Suprapubic skin (tissue), 4 donors: ENCODE results near the gene UBD. TPM values are rescaled to one million over a fixed set of nuclear protein-coding genes. Genes with fewer than 3 reads are reported as not detected.

Experiments used
- DNase-seq, 2 donors: peaks; one replicate each; pipeline ENCODE4 v3.0.0-alpha.2; 2019; ENCODE audit warnings: low spot score in 2 of 2
- H3K27ac ChIP-seq: fragments of 200-600 bp; sonication (generic); one replicate; pipeline ENCODE4 v1.5.1; 2019
- H3K27me3 ChIP-seq: fragments of 200-600 bp; sonication (generic); one replicate; pipeline ENCODE4 v1.5.1; 2019
- H3K36me3 ChIP-seq: fragments of 200-600 bp; sonication (generic); one replicate; pipeline ENCODE4 v1.5.1; 2019
- H3K4me1 ChIP-seq: fragments of 200-600 bp; sonication (generic); one replicate; pipeline ENCODE4 v1.5.1; 2019
- H3K4me3 ChIP-seq: fragments of 200-600 bp; sonication (generic); one replicate; pipeline ENCODE4 v1.5.1; 2019; ENCODE audit warnings: mild to moderate bottlenecking
- H3K9me3 ChIP-seq: fragments of 200-600 bp; sonication (generic); one replicate; pipeline ENCODE4 v1.5.1; 2019
- EP300 ChIP-seq: sonication (generic); formaldehyde crosslinking; IDR thresholded peaks from one replicate; pipeline ENCODE4 v1.6.1; 2017; ENCODE audit warnings: antibody characterized with exemption
- POLR2A ChIP-seq, 2 donors: fragments of 450-650 bp; IDR thresholded peaks; one replicate each; pipeline ENCODE4 v1.6.1; 2017; ENCODE audit warnings: antibody characterized with exemption in 2 of 2, mild to moderate bottlenecking in 2 of 2, moderate library complexity in 2 of 2
- POLR2AphosphoS5 ChIP-seq, 3 donors: sonication (generic); formaldehyde crosslinking; IDR thresholded peaks; one replicate each; pipeline ENCODE4 v1.6.1; 2017; ENCODE audit warnings: antibody characterized with exemption in 3 of 3
- WGBS: methylation state at CpG from one replicate; pipeline ENCODE4 v1.1.5; 2018; 5-methylcytosine and 5-hydroxymethylcytosine counted together
- total RNA-seq, 4 donors: library from RNA; depleted of rRNA; stranded (reverse); fragments of >200 nt; gene quantifications; one replicate each; pipeline ENCODE4 v1.1.0, GENCODE V29; 2016
- TF ChIP-seq, protein P1 (sequence below), 2 donors: fragments of 200-600 bp in 1 of 2; fragments of 450-650 bp in 1 of 2; sonication (generic) in 1 of 2; IDR thresholded peaks; one replicate each; pipeline ENCODE4 v1.5.1; 2016 to 2019; ENCODE audit warnings: antibody characterized with exemption in 2 of 2, mild to moderate bottlenecking in 1 of 2, moderate library complexity in 1 of 2

Gene UBD
- total RNA-seq, 4 donors from 2014 or later, result not detected

DNA sequence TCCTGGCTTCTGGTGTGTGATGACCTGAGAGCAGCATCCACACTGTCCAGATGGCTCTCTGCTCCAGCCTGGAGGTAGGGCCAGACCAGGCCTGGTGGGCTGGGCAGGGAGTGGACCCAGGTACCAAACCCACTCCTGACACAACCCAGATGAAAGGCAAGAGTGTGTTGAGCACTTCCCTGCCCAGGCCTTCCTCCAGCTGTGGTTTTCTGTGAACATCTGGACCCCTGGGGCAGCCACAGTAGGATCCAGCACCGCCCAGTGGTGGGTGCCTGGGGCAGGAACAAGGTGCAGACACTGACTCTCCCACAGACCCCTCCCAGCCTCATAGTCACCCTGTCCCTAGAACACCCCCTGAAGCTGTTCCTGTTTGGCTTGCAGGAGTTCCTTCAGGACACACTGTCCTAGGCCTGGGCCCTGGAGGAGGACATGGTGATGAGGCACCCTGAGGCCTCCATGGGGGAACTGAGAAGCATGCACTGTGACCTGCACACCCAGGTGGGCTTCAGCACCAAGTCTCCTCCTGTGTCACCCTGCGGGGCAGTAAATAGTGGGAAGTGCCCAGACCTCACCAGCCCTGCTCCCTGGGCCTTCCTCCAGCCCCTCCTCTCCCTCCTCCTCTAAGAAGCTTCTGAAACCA, 28.7 kb downstream of the UBD start:
- TF ChIP-seq POLR2AphosphoS5 (IDR thresholded peaks at IDR 0.05), result no peak
- TF ChIP-seq POLR2A (IDR thresholded peaks at IDR 0.05), result no peak
- no peak for TF ChIP-seq EP300
- TF ChIP-seq, protein P1, sequence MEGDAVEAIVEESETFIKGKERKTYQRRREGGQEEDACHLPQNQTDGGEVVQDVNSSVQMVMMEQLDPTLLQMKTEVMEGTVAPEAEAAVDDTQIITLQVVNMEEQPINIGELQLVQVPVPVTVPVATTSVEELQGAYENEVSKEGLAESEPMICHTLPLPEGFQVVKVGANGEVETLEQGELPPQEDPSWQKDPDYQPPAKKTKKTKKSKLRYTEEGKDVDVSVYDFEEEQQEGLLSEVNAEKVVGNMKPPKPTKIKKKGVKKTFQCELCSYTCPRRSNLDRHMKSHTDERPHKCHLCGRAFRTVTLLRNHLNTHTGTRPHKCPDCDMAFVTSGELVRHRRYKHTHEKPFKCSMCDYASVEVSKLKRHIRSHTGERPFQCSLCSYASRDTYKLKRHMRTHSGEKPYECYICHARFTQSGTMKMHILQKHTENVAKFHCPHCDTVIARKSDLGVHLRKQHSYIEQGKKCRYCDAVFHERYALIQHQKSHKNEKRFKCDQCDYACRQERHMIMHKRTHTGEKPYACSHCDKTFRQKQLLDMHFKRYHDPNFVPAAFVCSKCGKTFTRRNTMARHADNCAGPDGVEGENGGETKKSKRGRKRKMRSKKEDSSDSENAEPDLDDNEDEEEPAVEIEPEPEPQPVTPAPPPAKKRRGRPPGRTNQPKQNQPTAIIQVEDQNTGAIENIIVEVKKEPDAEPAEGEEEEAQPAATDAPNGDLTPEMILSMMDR (IDR thresholded peaks at IDR 0.05), result no peak
- Histone ChIP-seq H3K36me3 (no peaks in the 10 kb centered on the region), H3K27me3 (no peaks in the 10 kb centered on the region), H3K4me3 (no peak overlapping the region), H3K27ac (no peak overlapping the region), H3K4me1 (no peaks in the 10 kb centered on the region), H3K9me3 (no peaks in the 10 kb centered on the region)
- DNase-seq, result no peak
- 57% methylated on average over 1 of the region's 2 CpGs for WGBS

GRCh38 chr6:29529956-29530355, 29.6 kb downstream of the UBD start:
- no peaks in the 10 kb centered on the region for H3K9me3 ChIP-seq
- no peaks in the 10 kb centered on the region for H3K4me1 ChIP-seq
- no peaks in the 10 kb centered on the region for H3K36me3 ChIP-seq
- TF ChIP-seq, protein P1 (IDR thresholded peaks at IDR 0.05), result no peak
- TF ChIP-seq POLR2A (IDR thresholded peaks at IDR 0.05), result no peak
- TF ChIP-seq EP300, result no peak
- TF ChIP-seq POLR2AphosphoS5 (IDR thresholded peaks at IDR 0.05), result no peak
- DNase-seq, result no peak
- no peak overlapping the region for H3K4me3 ChIP-seq
- H3K27ac ChIP-seq, result no peak overlapping the region
- 86% methylated on average over 2 of the region's 3 CpGs for WGBS
- no peaks in the 10 kb centered on the region for H3K27me3 ChIP-seq

GRCh38 chr6:29528988-29529560, 30.5 kb downstream of the UBD start:
- no peak for DNase-seq
- H3K9me3 ChIP-seq, result no peaks in the 10 kb centered on the region
- H3K36me3 ChIP-seq, result no peaks in the 10 kb centered on the region
- no peaks in the 10 kb centered on the region for H3K4me1 ChIP-seq
- H3K4me3 ChIP-seq, result no peak overlapping the region
- no peak overlapping the region for H3K27ac ChIP-seq
- WGBS, result 100% methylated on average over 1 of the region's 2 CpGs
- TF ChIP-seq EP300 (no peak), POLR2A (IDR thresholded peaks at IDR 0.05) (no peak), POLR2AphosphoS5 (IDR thresholded peaks at IDR 0.05) (no peak)
- TF ChIP-seq, protein P1 (IDR thresholded peaks at IDR 0.05), result no peak
- H3K27me3 ChIP-seq, result no peaks in the 10 kb centered on the region

DNA sequence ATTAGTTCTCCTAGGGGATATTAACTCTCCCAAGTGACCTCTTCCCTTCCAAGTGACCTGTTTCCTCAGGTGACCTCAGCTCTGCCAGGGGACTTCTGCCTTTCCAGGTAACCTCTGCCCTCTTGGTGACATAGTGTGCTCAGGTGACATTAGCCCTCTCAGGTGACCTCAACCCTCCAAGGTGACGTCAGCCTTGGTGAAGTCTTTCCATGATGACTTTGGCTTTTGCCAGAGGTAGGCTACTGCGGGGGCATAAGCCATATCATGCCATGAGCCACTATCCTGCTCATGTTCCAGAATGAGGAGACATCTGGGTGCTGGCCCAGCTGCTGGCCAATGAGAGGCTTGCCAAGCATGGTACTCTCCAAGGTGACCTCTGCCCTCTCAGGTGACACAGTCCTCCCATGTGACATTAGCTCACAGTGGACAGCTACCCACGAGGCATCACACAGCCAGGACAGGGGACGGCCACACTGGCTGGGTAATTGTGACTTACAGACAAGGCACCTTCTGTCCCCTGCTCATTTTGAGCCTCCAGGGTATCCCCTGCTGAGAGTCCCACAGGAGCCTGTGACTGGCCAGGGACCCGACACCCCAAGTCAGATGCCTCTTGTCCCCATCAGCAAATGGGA, 31.1 kb downstream of the UBD start:
- Histone ChIP-seq H3K4me3 (no peak overlapping the region), H3K36me3 (no peaks in the 10 kb centered on the region), H3K4me1 (no peaks in the 10 kb centered on the region), H3K9me3 (no peaks in the 10 kb centered on the region), H3K27me3 (no peaks in the 10 kb centered on the region), H3K27ac (no peak overlapping the region)
- no peak for TF ChIP-seq POLR2A (IDR thresholded peaks at IDR 0.05)
- 94% methylated on average over 3 of the region's 5 CpGs for WGBS
- no peak for DNase-seq

GRCh38 chr6:29527564-29527963, 32.0 kb downstream of the UBD start:
- no peaks in the 10 kb centered on the region for H3K4me1 ChIP-seq
- H3K27ac ChIP-seq, result no peak overlapping the region
- H3K9me3 ChIP-seq, result no peaks in the 10 kb centered on the region
- WGBS, result 60% methylated on average over 1 of the region's 2 CpGs
- no peak for DNase-seq
- TF ChIP-seq, protein P1 (IDR thresholded peaks at IDR 0.05), result no peak
- TF ChIP-seq POLR2AphosphoS5 (IDR thresholded peaks at IDR 0.05) (no peak), EP300 (no peak), POLR2A (IDR thresholded peaks at IDR 0.05) (no peak)
- H3K36me3 ChIP-seq, result no peaks in the 10 kb centered on the region
- no peaks in the 10 kb centered on the region for H3K27me3 ChIP-seq
- H3K4me3 ChIP-seq, result no peak overlapping the region
